Trophoblast cell (in vitro differentiated cells and primary cell): ENCODE data around the gene ELP1.
"Not testable (repeated sequence)": the region's sequence is repeated elsewhere in the genome, so short reads cannot be mapped to it uniquely, and the experiment has no call there.

Source experiments
- DNase-seq, 2 donors: peaks; one replicate each; pipeline ENCODE4 v3.0.0-alpha.2; 2016
- H2AFZ ChIP-seq: 2 replicates; pipeline ENCODE4 v1.6.1; 2013; ENCODE audit warnings: low read length, moderate library complexity, mild to moderate bottlenecking; ENCODE audit not compliant: insufficient read depth, poor library complexity
- H2AK5ac ChIP-seq: 2 replicates; pipeline ENCODE4 v1.6.1; 2013; ENCODE audit warnings: mild to moderate bottlenecking, low read length
- H2BK120ac ChIP-seq: 2 replicates; pipeline ENCODE4 v1.6.1; 2013; ENCODE audit warnings: low read length, mild to moderate bottlenecking, moderate library complexity; ENCODE audit not compliant: insufficient read depth, poor library complexity
- H2BK12ac ChIP-seq: 2 replicates; pipeline ENCODE4 v1.6.1; 2013; ENCODE audit warnings: mild to moderate bottlenecking, low read length, moderate library complexity
- H2BK5ac ChIP-seq: 2 replicates; pipeline ENCODE4 v1.6.1; 2013; ENCODE audit warnings: low read length, low read depth, moderate library complexity, mild to moderate bottlenecking; ENCODE audit not compliant: poor library complexity
- H3K14ac ChIP-seq: 2 replicates; pipeline ENCODE4 v1.6.1; 2013; ENCODE audit warnings: mild to moderate bottlenecking, low read length
- H3K18ac ChIP-seq: 2 replicates; pipeline ENCODE4 v1.6.1; 2013; ENCODE audit warnings: mild to moderate bottlenecking, low read length
- H3K23ac ChIP-seq: 2 replicates; pipeline ENCODE4 v1.6.1; 2013; ENCODE audit warnings: low read length
- H3K27ac ChIP-seq: 2 replicates; pipeline ENCODE4 v1.5.1; 2013; ENCODE audit warnings: low read depth, mild to moderate bottlenecking, inconsistent platforms, low read length, moderate library complexity
- H3K27me3 ChIP-seq: 2 replicates; pipeline ENCODE4 v1.6.1; 2013; ENCODE audit warnings: inconsistent platforms, mild to moderate bottlenecking, low read length, moderate library complexity; ENCODE audit not compliant: insufficient read depth
- H3K36me3 ChIP-seq, 2 experiments: 1 replicate in 1 of 2; 2 replicates in 1 of 2; pipeline ENCODE4 v1.6.1; 2013; ENCODE audit warnings: low read length in 2 of 2, mild to moderate bottlenecking in 2 of 2, moderate library complexity in 1 of 2; ENCODE audit not compliant: insufficient read depth in 2 of 2, control insufficient read depth in 1 of 2
- H3K4ac ChIP-seq: 2 replicates; pipeline ENCODE4 v1.6.1; 2013; ENCODE audit warnings: low read depth, mild to moderate bottlenecking, low read length, moderate library complexity
- H3K4me1 ChIP-seq, 2 experiments: 1 replicate in 1 of 2; 2 replicates in 1 of 2; pipeline ENCODE4 v1.6.1; 2013; ENCODE audit warnings: low read length in 2 of 2, mild to moderate bottlenecking in 2 of 2, moderate library complexity in 1 of 2; ENCODE audit not compliant: insufficient read depth in 2 of 2, control insufficient read depth in 1 of 2
- H3K4me2 ChIP-seq: 2 replicates; pipeline ENCODE4 v1.6.1; 2013; ENCODE audit warnings: inconsistent platforms, mild to moderate bottlenecking, low read length, moderate library complexity
- H3K4me3 ChIP-seq: 2 replicates; pipeline ENCODE4 v1.5.1; 2013; ENCODE audit warnings: mild to moderate bottlenecking, low read depth, low read length, inconsistent platforms
- H3K79me1 ChIP-seq: one replicate; pipeline ENCODE4 v1.6.1; 2013; ENCODE audit warnings: low read length
- H3K79me2 ChIP-seq: 2 replicates; pipeline ENCODE4 v1.6.1; 2013; ENCODE audit warnings: low read length, mild to moderate bottlenecking; ENCODE audit not compliant: control insufficient read depth, insufficient read depth, poor library complexity
- H3K9ac ChIP-seq: 2 replicates; pipeline ENCODE4 v1.6.1; 2013; ENCODE audit warnings: mild to moderate bottlenecking, low read length
- H3K9me3 ChIP-seq: 2 replicates; pipeline ENCODE4 v1.6.1; 2013; ENCODE audit warnings: low read depth, mild to moderate bottlenecking, control low read depth, inconsistent platforms, low read length; ENCODE audit not compliant: insufficient read depth
- H4K12ac ChIP-seq: 2 replicates; pipeline ENCODE4 v1.6.1; 2013; ENCODE audit warnings: low read depth, mild to moderate bottlenecking, low read length, moderate library complexity
- H4K8ac ChIP-seq: 2 replicates; pipeline ENCODE4 v1.6.1; 2013; ENCODE audit warnings: low read depth, mild to moderate bottlenecking, low read length, moderate library complexity
- H4K91ac ChIP-seq: one replicate; pipeline ENCODE4 v1.6.1; 2013; ENCODE audit warnings: low read depth, mild to moderate bottlenecking, low read length, moderate library complexity
- WGBS: extraction: QIAGEN DNeasy Blood & Tissue Kit; methylation state at CpG from one replicate; pipeline ENCODE4 v1.1.7; 2013; ENCODE audit warnings: missing lambda C conversion rate; ENCODE audit not compliant: insufficient read length, insufficient coverage; ENCODE audit errors: extremely low coverage; 5-methylcytosine and 5-hydroxymethylcytosine counted together

Gene ELP1

GRCh38 chr9:108889649-108890067, 44.3 kb downstream of the ELP1 start:
- DNase-seq, result peak in 1 of 2 donors; percentile 29
- WGBS, result no CpG with 5 or more reads among the region's 4 CpGs
- H3K9ac ChIP-seq, result no peak overlapping the region
- H2BK12ac ChIP-seq, result no peak overlapping the region
- no peaks in the 10 kb centered on the region for H3K79me2 ChIP-seq
- no peak overlapping the region for H2AFZ ChIP-seq
- H3K18ac ChIP-seq, result no peak overlapping the region
- no peak overlapping the region for H2BK120ac ChIP-seq
- no peak overlapping the region for H2BK5ac ChIP-seq
- no peak overlapping the region for H3K14ac ChIP-seq
- H4K8ac ChIP-seq, result no peak overlapping the region
- H3K4me2 ChIP-seq, result no peak overlapping the region
- no peaks in the 10 kb centered on the region for H3K27me3 ChIP-seq
- no peak overlapping the region for H3K4ac ChIP-seq
- H3K4me1 ChIP-seq, result no peaks in the 10 kb centered on the region
- H2AK5ac ChIP-seq, result no peak overlapping the region
- H3K27ac ChIP-seq, result no peak overlapping the region
- no peak overlapping the region for H3K23ac ChIP-seq
- no peak overlapping the region for H3K4me3 ChIP-seq
- H3K79me1 ChIP-seq, result no peaks in the 10 kb centered on the region
- no peaks in the 10 kb centered on the region for H3K9me3 ChIP-seq
- H4K12ac ChIP-seq, result no peak overlapping the region
- no peak overlapping the region for H4K91ac ChIP-seq
- peaks cover 18 to 31% of the 10 kb centered on the region in 2 experiments for H3K36me3 ChIP-seq

- not testable (repeated sequence) for H4K8ac ChIP-seq, H3K9me3 ChIP-seq, H3K4ac ChIP-seq, H3K9ac ChIP-seq, H2AK5ac ChIP-seq, H3K27ac ChIP-seq, H2BK12ac ChIP-seq, H4K91ac ChIP-seq, H3K14ac ChIP-seq, H3K4me3 ChIP-seq, H4K12ac ChIP-seq, H3K79me1 ChIP-seq, H3K79me2 ChIP-seq, H3K18ac ChIP-seq, H2BK120ac ChIP-seq, DNase-seq, H3K4me1 ChIP-seq, H2BK5ac ChIP-seq, H3K4me2 ChIP-seq, H3K27me3 ChIP-seq, H3K23ac ChIP-seq, H2AFZ ChIP-seq
- peaks cover 11 to 21% of the 10 kb centered on the region in 2 experiments for H3K36me3 ChIP-seq
- no CpG with 5 or more reads among the region's 3 CpGs for whole genome bisulfite sequencing
Measured at GRCh38 chr9:108886594-108887271, 47.2 kb downstream of the ELP1 start.

GRCh38 chr9:108885643-108886348, 48.1 kb downstream of the ELP1 start:
- H3K4me3 ChIP-seq, result no peak overlapping the region
- no peak overlapping the region for H3K9ac ChIP-seq
- no peak overlapping the region for H3K18ac ChIP-seq
- no peaks in the 10 kb centered on the region for H3K4me1 ChIP-seq
- H3K79me2 ChIP-seq, result no peaks in the 10 kb centered on the region
- H3K9me3 ChIP-seq, result no peaks in the 10 kb centered on the region
- no peak overlapping the region for H2AFZ ChIP-seq
- no peak overlapping the region for H3K27ac ChIP-seq
- H4K8ac ChIP-seq, result no peak overlapping the region
- no peak overlapping the region for H2BK120ac ChIP-seq
- DNase-seq, result no peak
- peaks cover 7 to 16% of the 10 kb centered on the region in 2 experiments for H3K36me3 ChIP-seq
- H3K14ac ChIP-seq, result no peak overlapping the region
- no peak overlapping the region for H3K4ac ChIP-seq
- H3K4me2 ChIP-seq, result no peak overlapping the region
- no peak overlapping the region for H2BK5ac ChIP-seq
- H4K12ac ChIP-seq, result no peak overlapping the region
- no peaks in the 10 kb centered on the region for H3K27me3 ChIP-seq
- H2BK12ac ChIP-seq, result no peak overlapping the region
- no CpG with 5 or more reads among the region's 1 CpG for WGBS
- H2AK5ac ChIP-seq, result no peak overlapping the region
- H3K79me1 ChIP-seq, result no peaks in the 10 kb centered on the region
- H4K91ac ChIP-seq, result no peak overlapping the region
- H3K23ac ChIP-seq, result no peak overlapping the region

GRCh38 chr9:108884701-108885100, 49.2 kb downstream of the ELP1 start:
- no peak overlapping the region for H3K9ac ChIP-seq
- no peaks in the 10 kb centered on the region for H3K9me3 ChIP-seq
- H3K27me3 ChIP-seq, result no peaks in the 10 kb centered on the region
- H3K36me3 ChIP-seq, result peaks cover 8 to 13% of the 10 kb centered on the region in 2 experiments
- no peak overlapping the region for H2BK12ac ChIP-seq
- no peak overlapping the region for H3K4me3 ChIP-seq
- no peak for DNase-seq
- H2AK5ac ChIP-seq, result no peak overlapping the region
- H4K8ac ChIP-seq, result no peak overlapping the region
- no peak overlapping the region for H3K4me2 ChIP-seq
- H4K12ac ChIP-seq, result no peak overlapping the region
- H3K79me2 ChIP-seq, result no peaks in the 10 kb centered on the region
- H3K14ac ChIP-seq, result no peak overlapping the region
- H2BK5ac ChIP-seq, result no peak overlapping the region
- H3K18ac ChIP-seq, result no peak overlapping the region
- no peak overlapping the region for H2AFZ ChIP-seq
- no peaks in the 10 kb centered on the region for H3K79me1 ChIP-seq
- H3K23ac ChIP-seq, result no peak overlapping the region
- no peak overlapping the region for H3K4ac ChIP-seq
- no CpG with 5 or more reads among the region's 3 CpGs for WGBS
- H2BK120ac ChIP-seq, result no peak overlapping the region
- H4K91ac ChIP-seq, result no peak overlapping the region
- H3K27ac ChIP-seq, result no peak overlapping the region
- H3K4me1 ChIP-seq, result no peaks in the 10 kb centered on the region
